Activated CD4-positive, alpha-beta T cell treated with anti-CD3 and anti-CD28 coated beads, Interleukin-2, Interleukin-4, amounts not matched to agents 100 ng/mL and 50 ng/mL, durations not matched to agents 16 hours and 8 hours (primary cell): ENCODE data around the gene GNG12.

Experiments used
- DNase-seq: peaks from one replicate; pipeline ENCODE4 v3.0.0-alpha.2; 2020; ENCODE audit warnings: low spot score

GNG12 gene

DNA sequence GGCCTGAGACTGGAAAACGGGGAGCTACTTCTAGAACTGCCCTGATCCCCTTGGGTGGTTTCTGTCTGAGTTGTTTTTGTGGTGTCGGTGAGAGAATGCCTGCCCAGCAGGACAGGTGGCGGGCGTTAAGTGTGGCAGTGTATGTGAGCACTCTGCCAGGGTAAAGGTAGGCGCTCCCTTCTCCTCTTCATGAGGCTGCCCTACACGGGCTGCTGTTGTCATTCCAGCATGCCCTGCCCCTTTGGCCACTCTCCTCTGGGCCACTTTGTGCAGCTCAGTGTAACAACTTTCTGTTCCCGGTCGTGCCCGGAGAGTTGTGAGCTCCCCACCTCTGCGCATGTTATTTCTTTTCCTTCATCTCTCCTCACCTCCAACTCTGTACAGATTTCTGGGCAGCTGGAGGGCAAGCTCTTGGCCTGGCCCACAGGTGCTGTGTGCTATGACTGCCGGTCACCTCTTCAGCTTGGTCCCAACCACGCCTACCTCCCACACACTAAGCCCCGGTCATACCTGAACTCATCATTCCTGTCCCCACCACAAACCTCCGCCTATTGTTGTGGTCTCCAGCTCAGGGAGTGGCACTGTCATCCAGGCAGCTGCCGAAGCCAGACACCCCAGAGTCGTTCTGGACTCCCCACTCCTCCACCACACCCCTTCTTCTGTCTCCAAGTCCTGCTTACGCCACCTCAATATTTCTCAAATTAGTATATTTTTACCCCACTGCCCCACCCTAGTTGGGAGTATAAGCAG is 79.3 kb downstream of the GNG12 start:
- DNase-seq: no peak

DNA sequence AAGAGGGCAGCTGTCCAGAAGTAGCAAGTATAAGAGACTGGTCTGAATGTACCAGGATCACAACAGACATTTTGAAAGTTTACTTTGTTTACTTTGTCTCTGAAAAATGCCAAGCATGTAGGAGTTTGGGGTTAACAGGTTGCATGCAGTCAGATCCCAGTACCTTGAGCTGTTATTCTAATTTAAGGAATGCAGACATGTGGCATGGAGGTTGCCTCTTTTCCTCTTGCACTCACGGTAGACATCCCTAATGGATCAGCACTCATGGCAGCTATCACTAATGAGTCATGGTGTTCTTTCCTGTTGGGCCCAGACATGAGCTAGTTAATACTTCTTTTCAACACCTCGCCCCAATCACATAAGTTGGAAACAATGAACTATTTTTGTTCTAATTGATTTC is 81.0 kb downstream of the GNG12 start:
- no peak for DNase-seq

DNA sequence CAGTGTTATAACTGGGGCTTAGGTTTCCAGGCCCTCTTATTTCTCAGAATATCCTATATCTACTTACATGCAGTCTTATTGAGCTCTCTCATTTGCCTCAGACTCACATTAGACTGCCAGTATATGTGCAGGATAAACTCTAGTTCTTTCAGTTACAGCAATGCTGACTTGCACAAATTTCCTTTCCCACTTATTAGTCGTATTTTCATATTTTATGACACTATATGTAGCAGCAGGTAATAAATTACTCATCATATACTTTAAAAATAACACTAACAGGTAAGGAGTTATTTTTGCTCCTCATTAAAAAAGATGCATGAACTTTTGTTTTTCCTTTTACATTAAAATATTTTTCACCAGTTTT is 82.6 kb downstream of the GNG12 start:
- DNase-seq: no peak

DNA sequence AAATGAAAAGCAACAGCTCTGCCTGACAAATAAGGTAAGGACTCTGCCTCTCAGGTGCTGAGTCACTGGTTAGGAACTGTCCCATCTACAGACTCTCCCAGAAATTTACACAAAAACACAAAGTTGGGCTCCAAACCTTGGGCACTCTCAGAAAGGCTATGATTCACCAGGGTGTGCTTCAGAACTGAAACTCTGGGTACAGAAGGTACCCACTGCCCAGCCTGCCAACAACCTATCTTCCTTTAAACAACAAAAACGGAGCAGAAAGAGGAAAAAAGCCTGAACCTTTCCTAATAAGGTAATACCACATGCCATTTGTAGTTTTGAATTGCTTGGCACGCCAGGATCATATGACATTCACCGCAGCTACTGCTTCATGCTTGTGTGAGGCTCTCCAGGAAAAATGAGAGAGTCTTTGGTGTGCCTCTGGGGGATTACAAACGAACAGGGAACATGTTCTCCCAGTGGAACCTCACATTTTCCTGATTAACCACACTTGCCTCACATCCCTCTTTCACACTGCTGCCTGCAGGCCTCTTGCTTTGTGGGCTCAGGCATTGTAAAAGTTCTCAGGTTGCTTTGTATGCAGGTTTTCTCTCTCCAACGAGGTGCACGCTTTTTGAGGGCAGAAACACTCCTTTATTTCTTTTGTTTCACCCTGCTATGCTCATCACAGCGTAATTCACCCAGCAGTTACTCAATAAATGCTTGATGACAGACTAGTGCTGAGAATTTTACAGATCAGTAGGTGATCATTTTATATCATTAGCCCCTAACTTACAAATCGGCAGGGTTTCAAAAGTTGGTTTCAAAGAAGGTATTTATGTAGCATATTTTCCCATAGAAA is 83.2 kb downstream of the GNG12 start:
- peak; percentile 11 for DNase-seq

DNA sequence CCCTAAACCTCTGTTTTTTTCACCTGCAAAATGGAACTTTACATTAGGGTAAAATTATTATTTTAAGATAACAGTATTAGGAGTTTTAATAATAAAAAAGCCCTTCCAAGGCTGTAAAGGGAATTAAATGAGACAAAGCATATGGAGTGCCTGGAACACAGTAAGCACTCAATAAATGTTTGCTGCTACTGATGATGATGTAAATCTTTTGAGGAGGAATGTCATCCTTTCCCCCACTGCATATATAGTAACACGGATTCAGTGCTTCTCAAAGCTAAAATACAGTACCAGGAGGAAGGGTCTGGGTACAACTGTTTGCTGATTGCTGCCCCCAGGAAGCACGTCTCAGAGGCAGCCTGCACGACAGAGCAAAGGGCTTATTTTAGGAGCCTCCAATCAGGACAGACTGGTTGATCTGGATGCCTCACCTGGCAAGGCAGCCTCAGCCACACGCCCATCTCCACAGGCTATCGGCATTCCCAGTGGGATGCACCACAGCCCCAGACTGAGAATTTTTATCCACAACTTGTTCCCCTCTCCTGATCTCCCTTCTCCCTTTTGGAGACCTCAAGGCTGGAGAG is 83.9 kb downstream of the GNG12 start:
- no peak for DNase-seq

DNA sequence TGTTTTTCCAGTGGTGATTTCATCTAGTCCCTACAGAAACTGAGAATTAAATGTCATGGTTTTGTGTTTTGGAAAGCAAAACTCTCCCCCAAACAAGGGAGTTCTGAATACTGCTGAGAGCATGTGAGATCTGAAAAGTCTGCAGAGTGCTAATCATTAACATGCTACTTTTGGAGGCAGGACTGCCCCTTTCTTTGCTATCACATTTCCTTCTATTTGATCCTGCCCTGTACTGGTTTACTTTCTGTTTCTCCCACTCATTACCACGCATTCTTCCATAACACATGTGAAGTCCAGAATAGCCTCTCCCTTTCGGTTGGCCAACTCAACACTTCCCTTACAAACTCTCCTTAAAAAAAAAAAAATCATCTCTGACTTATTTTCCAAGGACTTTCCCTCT is 84.6 kb downstream of the GNG12 start:
- no peak for DNase-seq

DNA sequence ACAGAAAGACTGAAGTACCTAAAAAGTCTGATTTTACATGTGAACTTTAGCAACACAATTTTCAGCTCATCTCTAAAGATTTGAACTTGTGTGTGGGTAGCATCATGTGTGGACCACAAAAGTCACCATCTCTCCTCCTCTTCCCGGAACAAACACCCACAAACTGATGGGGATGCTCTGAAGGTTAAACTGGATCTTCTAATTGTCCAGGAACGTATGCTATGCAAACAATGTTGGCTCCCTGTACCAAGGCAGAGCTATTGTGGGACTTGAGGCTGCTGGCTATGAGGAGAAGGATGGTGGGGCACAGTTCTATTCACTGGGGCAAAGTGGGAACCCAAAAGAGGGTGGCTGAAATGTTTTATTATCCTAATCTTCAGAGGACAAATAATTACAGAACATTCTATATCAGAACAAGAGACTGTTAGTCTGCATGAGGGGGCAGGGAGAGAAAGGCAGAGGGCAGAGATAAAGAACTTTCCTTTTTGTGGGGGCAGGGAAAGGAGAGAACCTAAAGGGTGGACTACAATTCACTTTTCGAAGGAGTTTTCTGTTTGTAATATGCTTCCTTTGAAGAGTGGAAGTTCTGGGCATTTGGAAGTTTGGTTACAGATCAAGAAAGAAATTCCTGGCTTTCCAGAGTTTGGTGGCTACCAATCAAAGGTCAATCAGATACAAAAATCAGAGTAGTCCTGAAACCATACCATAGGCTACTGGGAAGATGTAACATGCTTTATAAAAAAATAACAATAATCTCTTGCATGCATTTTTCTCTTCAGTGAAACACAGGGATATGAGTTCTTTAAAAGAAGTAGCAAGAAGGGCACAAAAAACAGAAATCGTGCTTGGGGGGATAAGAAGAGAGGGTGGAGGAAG is 85.4 kb downstream of the GNG12 start:
- no peak for DNase-seq

DNA sequence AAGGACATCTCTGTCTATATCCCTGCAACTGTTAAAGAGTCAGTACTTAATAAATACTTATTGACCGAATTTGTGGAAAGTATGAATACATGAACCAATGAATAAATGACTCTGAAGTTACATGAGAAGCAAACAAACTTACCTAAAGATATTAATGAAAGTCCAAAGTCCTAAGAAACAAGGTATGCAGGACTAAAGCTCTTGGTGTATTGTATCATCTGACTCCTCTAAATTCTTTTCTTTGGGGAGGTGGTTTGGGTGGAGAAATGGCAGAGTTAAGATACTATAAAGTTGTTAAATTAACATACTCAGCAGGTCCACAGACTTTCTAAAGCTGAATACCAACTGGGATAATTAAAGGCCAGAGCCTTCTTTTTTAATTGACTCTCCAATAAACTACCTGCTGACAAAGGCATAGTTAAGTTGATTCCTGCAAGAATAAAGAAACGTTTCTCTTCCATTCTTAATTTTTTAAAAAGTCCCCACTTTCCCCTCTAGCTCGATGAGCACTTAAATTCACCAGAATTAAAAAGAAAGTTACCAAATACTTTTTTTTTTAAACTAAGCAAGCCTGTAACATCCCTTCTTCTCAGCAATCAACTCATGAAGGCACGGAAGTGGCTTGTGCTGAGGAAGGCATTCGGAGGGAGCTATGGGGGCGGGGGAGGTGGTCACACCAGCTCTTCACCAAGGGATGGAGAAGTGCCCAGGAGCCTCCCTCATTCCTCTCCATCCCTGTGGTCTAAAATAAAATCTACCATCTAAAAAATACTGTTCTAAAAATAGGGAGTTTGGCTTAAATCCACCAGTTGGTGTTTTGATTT is 87.2 kb downstream of the GNG12 start:
- DNase-seq: no peak

DNA sequence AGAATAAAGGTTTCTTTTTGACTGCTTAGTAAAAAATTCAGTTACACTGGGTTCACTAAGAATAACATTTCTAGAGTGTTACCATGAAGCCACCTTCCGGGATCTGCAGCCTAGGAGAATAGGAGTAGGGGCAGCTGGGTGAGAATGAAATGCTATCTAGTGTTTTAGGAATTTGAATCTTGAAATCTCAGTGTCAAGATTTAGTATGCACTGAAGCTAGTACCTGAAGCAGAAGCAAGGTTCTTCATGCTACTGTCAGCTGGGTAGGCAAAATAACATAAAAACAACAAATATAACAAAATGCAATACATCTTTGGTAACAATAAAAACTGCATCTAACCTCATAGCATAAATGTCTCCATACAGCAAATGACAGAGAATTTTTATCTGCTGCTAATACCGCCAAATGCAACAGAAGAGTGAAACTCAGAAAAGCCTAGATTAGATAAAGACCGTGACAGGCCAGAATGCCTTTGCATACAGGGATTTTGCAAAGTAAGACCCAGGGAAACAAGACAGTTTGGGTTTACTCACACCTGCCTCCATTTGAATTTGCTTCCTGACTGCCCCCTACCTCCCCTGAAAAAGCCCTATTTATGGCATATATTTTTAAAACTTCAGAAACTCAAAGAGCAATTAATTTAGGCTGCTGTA is 90.1 kb downstream of the GNG12 start:
- DNase-seq: no peak

DNA sequence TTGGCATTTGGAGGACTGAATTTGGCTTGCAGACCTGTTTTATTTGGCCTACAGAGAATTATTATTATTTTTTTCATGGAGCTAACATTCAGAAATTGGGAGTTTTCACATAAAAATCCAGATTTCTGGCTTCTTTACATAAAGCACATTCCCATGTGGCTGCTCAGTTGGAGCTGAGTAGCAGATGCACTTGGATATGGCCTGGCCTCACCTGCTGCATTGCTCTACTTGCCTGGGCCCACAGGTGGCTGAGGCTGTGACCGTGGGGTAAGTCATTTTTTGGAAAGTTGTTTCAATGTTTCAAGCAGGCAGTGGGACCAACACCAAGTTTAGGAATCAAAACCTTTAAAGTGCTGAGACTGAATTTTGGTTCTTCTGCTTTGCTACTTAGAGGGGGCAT is 91.5 kb downstream of the GNG12 start:
- DNase-seq: no peak

DNA sequence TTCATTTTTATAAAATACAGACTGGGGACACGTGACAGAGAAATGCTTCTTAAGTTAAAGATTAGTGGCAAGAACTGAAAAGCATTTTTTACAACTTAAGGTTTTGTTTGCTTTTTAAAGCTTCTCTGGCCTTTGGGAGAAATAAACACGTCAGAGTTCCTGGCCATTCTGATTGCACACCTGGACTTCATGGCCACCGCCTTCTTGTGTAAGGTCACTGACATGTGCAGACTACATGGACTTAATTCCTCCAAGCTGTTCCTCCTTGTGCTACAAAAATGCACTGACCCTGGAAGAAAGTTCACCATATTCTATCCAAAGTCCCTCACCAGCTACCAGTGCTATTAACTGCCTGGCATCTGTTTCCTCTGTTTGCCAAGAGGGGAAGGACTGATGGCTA is 92.1 kb downstream of the GNG12 start:
- no peak for DNase-seq

DNA sequence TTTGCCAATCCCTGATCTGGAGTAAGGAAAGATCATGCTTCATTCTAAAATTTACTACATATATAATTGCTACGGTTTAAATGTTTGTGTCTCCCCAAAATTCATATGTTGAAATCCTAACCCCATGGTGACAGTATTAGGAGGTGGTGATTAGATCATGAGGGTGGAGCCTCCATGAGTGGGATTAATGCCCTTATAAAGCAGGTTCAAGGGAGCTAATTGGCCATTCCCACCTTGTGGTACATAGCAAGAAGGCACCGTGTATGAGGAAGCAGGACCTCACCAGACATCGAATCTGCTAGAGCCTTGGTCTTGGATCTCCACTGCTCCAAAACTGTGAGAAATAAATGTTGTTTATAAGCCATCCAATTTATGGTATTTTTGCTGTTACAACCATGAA is 92.7 kb downstream of the GNG12 start:
- no peak for DNase-seq

DNA sequence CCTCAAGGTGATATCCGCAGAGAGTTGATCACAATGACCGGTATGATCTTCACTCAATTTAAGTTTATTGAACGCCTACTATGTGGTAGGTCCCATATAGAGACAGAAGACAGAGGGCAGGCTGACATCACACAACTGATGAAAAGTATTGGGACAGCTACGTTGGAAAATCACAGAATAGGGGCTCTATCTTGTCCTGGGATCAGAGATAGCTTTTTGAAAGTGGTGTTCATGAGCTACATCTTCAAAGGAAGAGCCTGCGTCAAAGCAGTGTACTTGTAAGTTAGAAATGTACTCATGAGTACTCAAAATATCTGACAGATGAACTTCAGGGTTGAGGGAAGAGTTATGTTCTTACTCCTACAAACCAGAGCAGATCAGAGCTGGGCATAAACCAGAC is 93.9 kb downstream of the GNG12 start:
- DNase-seq: no peak

DNA sequence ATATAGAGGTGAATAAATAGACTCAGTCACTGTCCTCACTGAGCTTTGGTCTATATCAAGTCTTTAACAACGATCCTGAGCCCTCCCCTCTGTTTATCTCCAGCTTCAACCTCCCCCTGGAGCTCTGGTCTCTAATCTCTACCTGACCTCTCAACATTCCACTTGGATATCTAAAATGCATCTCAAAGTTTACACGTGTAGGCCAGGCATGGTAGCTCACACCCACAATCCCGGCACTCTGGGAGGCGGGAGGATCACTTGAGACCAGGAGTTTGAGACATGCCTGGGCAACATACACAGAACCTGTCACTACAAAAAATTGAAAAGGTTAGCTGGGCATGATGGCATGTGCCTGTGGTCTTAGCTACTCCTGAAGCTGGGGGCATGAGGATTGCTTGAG is 94.9 kb downstream of the GNG12 start:
- no peak for DNase-seq

DNA sequence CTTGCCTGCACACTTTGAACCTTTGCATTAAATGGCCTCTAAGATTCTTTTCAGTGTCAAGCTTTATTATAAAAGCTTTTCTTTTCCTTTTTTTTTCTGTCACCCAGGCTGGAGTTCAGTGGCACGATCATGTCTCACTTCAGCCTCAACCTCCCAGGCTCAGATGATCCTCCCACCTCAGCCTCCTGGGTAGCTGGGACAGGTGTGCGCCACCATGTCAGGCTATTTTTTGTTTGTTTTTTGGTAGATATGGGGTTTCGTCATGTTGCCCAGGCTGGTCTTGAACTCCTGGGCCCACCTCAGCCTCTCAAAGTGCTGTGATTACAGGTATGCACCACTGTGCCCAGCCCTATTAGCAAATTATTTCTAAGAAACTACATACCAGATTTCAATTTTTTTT is 95.4 kb downstream of the GNG12 start:
- no peak for DNase-seq

DNA sequence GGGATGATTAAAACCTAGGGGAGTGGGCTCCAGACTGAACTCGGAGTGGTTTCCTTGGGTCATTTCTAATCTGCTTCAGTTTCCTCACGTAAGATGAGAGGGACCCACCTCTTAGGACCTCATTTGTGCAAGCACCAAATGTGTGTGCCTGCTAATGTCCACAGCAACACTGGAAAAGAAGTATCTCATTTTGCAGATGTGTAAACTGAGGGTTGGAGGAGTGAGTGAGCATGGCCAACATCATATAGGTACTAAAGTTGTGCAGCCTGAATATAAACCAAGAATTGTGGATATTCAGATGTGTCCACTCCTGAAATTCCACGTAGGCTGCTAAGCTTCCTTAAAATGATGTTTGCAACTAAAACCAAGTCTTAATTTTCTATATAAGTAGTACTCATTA is 96.5 kb downstream of the GNG12 start:
- DNase-seq: no peak

DNA sequence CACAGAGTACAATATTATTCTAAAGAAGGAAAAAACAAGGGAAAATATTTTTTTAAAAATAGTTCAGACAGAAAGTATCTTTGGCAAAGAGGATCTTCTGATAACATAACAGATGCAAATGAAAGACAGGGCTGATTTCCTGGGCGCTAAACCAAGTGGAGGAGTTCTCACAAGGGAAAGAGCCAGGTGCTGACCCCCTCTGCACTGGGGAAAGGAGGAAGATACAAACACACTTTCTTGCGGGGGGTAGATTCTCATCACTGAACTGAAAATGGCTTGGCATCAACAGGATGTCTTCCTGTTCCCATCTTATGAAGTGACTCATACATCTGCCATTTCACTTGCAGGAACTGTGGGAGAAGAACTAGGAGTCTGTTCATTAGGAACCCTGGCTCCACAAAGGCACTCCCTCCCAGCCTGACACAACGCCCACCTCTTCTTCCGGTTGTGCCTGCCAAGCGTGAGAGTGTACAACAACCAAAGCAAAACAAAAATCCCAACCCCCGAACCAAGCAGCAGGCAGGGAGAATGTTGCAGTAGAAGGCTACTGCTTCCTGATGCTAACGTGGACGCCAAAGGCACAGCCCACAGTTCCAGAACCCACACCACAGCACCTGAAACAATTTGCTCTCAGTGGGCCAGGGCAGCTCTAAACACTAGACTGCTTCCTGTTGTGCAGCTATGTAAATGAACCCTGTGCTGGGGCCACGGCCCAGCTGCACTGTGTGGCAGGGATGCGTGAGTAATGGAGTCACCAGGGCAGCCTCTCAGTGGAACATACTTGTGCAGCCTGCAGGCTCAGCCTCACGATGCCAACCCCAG is 97.2 kb downstream of the GNG12 start:
- DNase-seq: peak; percentile 28

DNA sequence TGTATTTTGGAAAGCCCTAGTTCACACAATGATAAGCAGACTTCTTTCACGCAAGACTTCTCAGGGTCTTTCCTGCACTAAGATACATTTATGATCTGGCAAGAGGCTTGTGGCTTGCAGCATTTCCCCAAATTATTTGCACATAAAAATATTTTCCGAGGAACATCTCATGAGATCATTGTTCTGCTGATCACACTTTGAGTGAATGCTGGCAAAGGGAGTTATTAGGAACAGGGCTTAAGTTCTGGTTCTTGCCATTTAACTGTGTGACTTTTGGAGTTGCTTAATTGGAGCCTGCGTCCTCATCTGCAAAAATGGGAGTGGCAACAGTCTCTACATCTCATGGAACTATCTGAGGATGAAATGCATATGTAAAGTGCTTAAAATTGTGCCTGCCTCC is 98.1 kb downstream of the GNG12 start:
- DNase-seq: no peak

DNA sequence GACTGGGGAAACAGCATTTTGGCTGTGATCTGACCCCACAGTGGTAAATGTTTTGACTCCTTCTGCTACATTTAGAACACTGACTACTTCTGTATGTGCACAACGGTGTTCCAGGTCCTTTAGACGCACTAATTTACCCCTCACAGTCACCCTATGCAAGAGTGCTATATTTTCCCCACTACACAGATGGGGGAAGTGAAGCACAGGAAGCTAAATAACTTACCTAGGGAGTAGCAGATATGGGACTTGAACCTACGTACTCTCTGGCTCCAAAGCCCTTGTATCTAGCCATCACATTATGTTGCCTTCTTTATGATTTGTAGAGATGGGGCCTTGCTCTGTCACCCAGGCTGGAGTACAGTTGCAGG is 99.0 kb downstream of the GNG12 start:
- DNase-seq: no peak

DNA sequence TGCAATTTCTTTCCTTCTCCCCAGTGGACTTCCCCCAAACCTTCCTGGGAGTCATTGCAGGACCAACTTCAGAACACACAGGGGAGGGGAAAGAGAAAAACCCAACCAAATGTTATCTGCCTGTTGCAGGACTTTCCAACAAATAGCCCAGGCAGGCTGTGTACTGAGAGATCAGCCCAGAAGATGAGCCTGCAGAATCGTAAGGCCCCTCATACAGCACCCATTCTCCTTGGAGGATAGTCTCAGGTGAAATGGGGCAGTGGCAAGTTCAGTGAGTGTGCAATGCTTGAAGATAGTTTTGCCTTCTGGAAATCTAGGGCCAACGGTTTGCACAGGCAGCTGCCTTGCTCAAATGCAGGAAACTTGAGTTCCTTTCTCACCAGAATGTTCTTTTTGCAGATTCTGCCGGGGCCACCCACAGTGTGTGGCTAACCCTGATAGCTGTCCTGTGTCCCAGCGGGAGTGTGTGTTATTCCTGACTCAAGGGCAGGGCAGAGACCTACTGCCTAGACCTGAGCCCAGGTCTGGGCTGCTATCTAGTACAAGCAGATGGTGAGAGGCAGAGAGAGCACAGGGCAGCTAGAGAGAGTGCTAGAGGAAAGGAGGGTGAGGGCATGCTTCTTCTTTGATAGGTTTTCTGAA is 99.5 kb downstream of the GNG12 start:
- DNase-seq: no peak
